NT2/D1 (cell line): ENCODE results near the gene CCNJL.

Experiments used
- YY1 ChIP-seq: IDR thresholded peaks from 2 replicates; pipeline ENCODE4 v1.6.1; 2011; ENCODE audit not compliant: insufficient read length, insufficient read depth
- ZNF274 ChIP-seq: IDR thresholded peaks from 2 replicates; pipeline ENCODE4 v1.6.1; 2011; ENCODE audit warnings: mild to moderate bottlenecking, low read depth, low read length

DNA sequence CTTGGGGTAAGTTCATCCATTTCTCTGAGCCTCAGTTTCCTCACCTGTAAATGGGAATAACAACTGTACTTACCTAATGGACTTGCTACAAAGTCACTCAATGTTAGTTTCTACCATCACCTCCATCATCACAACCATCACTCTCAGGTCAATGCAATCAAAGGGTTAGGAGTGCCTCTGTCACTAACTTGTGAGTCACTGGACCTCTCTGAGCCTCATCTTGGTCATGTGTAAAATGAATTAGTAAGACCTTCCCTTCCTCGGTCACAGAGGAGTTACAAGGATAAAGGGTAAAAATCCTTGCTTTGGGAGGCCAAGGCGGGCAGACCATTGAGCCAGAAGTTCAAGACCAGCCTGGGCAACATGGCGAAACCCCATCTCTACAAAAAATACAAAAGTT lies 70.2 kb downstream of the CCNJL start:
- TF ChIP-seq ZNF274 = no peak
- TF ChIP-seq YY1 = no peak
